Immature natural killer cell (primary cell): Measurements from ENCODE around the gene NELFE. TPM values are rescaled to one million over a fixed set of nuclear protein-coding genes. Genes with fewer than 3 reads are reported as not detected.
"Not testable (repeated sequence)": the region's sequence is repeated elsewhere in the genome, so short reads cannot be mapped to it uniquely, and the experiment has no call there.

ENCODE experiments used
- DNase-seq, 3 donors: peaks; one replicate each; pipeline ENCODE4 v3.0.0; 2022; ENCODE audit warnings: mixed read lengths in 1 of 3
- H3K27ac Mint-ChIP-seq, 6 donors: one replicate each; pipeline ENCODE4 v1.8.0; 2020; ENCODE audit warnings: mixed read lengths in 6 of 6, mild to moderate bottlenecking in 5 of 6, inconsistent platforms in 4 of 6, moderate library complexity in 3 of 6
- H3K27me3 Mint-ChIP-seq, 3 donors: one replicate each; pipeline ENCODE4 v1.8.0; 2020 to 2021; ENCODE audit warnings: low read depth in 3 of 3, mild to moderate bottlenecking in 3 of 3, mixed read lengths in 3 of 3, moderate library complexity in 3 of 3, inconsistent platforms in 1 of 3
- H3K36me3 Mint-ChIP-seq, 3 donors: one replicate each; pipeline ENCODE4 v1.8.0; 2020; ENCODE audit warnings: mixed read lengths in 3 of 3, inconsistent platforms in 2 of 3, mild to moderate bottlenecking in 2 of 3
- H3K4me1 Mint-ChIP-seq, 2 donors: one replicate each; pipeline ENCODE4 v1.8.0; 2020; ENCODE audit warnings: inconsistent platforms in 2 of 2, mild to moderate bottlenecking in 2 of 2, mixed read lengths in 2 of 2, moderate library complexity in 1 of 2
- H3K4me3 Mint-ChIP-seq, 5 donors: one replicate each; pipeline ENCODE4 v1.8.0; 2020; ENCODE audit warnings: mild to moderate bottlenecking in 5 of 5, mixed read lengths in 5 of 5, inconsistent platforms in 3 of 5, moderate library complexity in 3 of 5
- H3K9me3 Mint-ChIP-seq, 6 donors: one replicate each; pipeline ENCODE4 v1.8.0; 2020; ENCODE audit warnings: mild to moderate bottlenecking in 6 of 6, mixed read lengths in 6 of 6, inconsistent platforms in 4 of 6, moderate library complexity in 3 of 6
- polyA plus RNA-seq, 3 donors: library from polyadenylated mRNA; unstranded; fragments of 300-500 nt; fragmentation: Illumina TruSeq; gene quantifications; one replicate each; pipeline ENCODE4 v1.2.3, GENCODE V29; 2021

NELFE gene
- polyA plus RNA-seq, 3 donors from 2014 or later, result 73.3 to 84.6 (median 76.9) TPM

GRCh38 chr6:31935021-31935420 lies 23.8 kb downstream of the NELFE start:
- Mint-ChIP-seq H3K27me3 (peaks cover 0 to 2% (median 2%) of the 10 kb centered on the region in 3 donors), H3K4me3 (no peak overlapping the region), H3K9me3 (no peaks in the 10 kb centered on the region), H3K27ac (no peak overlapping the region), H3K36me3 (no peaks in the 10 kb centered on the region), H3K4me1 (no peaks in the 10 kb centered on the region)
- DNase-seq, result no peak

- H3K4me1 Mint-ChIP-seq, result no peaks in the 10 kb centered on the region
- DNase-seq, result no peak
- no peaks in the 10 kb centered on the region for H3K36me3 Mint-ChIP-seq
- H3K9me3 Mint-ChIP-seq, result no peaks in the 10 kb centered on the region
- H3K4me3 Mint-ChIP-seq, result no peak overlapping the region
- peaks cover 2% of the 10 kb centered on the region in 3 donors for H3K27me3 Mint-ChIP-seq
- H3K27ac Mint-ChIP-seq, result no peak overlapping the region
These were observed 25.2 kb downstream of the NELFE start for GRCh38 chr6:31933537-31933936.

- H3K4me1 Mint-ChIP-seq, H3K27me3 Mint-ChIP-seq, DNase-seq, H3K27ac Mint-ChIP-seq, H3K9me3 Mint-ChIP-seq, H3K4me3 Mint-ChIP-seq, H3K36me3 Mint-ChIP-seq: not testable (repeated sequence)
These were observed 26.6 kb downstream of the NELFE start for GRCh38 chr6:31932137-31932536.

- H3K27ac Mint-ChIP-seq, result no peak overlapping the region
- no peak for DNase-seq
- no peaks in the 10 kb centered on the region for H3K36me3 Mint-ChIP-seq
- H3K4me1 Mint-ChIP-seq, result no peaks in the 10 kb centered on the region
- no peak overlapping the region for H3K4me3 Mint-ChIP-seq
- H3K27me3 Mint-ChIP-seq, result peaks cover 2 to 5% (median 2%) of the 10 kb centered on the region in 3 donors
- H3K9me3 Mint-ChIP-seq, result no peaks in the 10 kb centered on the region
These were observed 27.8 kb downstream of the NELFE start for GRCh38 chr6:31930962-31931361.

- DNase-seq, result no peak
- Mint-ChIP-seq H3K27ac (no peak overlapping the region), H3K36me3 (no peaks in the 10 kb centered on the region), H3K4me1 (no peaks in the 10 kb centered on the region), H3K27me3 (peaks cover under 1 to 5% (median 2%) of the 10 kb centered on the region in 3 donors), H3K9me3 (no peaks in the 10 kb centered on the region), H3K4me3 (no peak overlapping the region)
These were observed 30.2 kb downstream of the NELFE start for GRCh38 chr6:31928672-31928939.

GRCh38 chr6:31927863-31928671 lies 30.7 kb downstream of the NELFE start:
- Mint-ChIP-seq H3K27ac (no peak overlapping the region), H3K36me3 (no peaks in the 10 kb centered on the region), H3K27me3 (peaks cover 0 to 5% (median 2%) of the 10 kb centered on the region in 3 donors), H3K4me3 (no peak overlapping the region), H3K4me1 (no peaks in the 10 kb centered on the region), H3K9me3 (no peaks in the 10 kb centered on the region)
- DNase-seq, result no peak

GRCh38 chr6:31927242-31927862 lies 31.4 kb downstream of the NELFE start, which contains the start of gene C2:
C2 (plus strand) TSS chr6:31927717; CDS start chr6:31927753, 36 bp downstream.
- DNase-seq, result no peak
- Mint-ChIP-seq H3K36me3 (no peaks in the 10 kb centered on the region), H3K9me3 (no peaks in the 10 kb centered on the region), H3K27me3 (peaks cover 0 to 5% (median 2%) of the 10 kb centered on the region in 3 donors), H3K27ac (no peak within 1 kb of the TSS), H3K4me3 (no peak within 1 kb of the TSS), H3K4me1 (no peaks in the 10 kb centered on the region)

- Mint-ChIP-seq H3K4me3 (no peak overlapping the region), H3K27ac (peak overlapping the region in 1 of 6 donors; percentile 43)
- peak in 1 of 3 donors; percentile 19 for DNase-seq
These were observed 35.8 kb downstream of the NELFE start for GRCh38 chr6:31922942-31923341.

GRCh38 chr6:31920811-31921210 lies 38.0 kb downstream of the NELFE start:
- Mint-ChIP-seq H3K4me3 (no peak overlapping the region), H3K27me3 (peaks cover 0 to 4% (median 2%) of the 10 kb centered on the region in 3 donors), H3K4me1 (no peaks in the 10 kb centered on the region), H3K36me3 (no peaks in the 10 kb centered on the region), H3K27ac (no peak overlapping the region), H3K9me3 (no peaks in the 10 kb centered on the region)
- DNase-seq, result no peak

More at GRCh38 chr6:31922942-31923341, 35.8 kb downstream of the NELFE start:
- Mint-ChIP-seq H3K36me3 (no peaks in the 10 kb centered on the region), H3K4me1 (no peaks in the 10 kb centered on the region), H3K9me3 (no peaks in the 10 kb centered on the region), H3K27me3 (peaks cover 0 to 5% (median 2%) of the 10 kb centered on the region in 3 donors)

- H3K27me3 Mint-ChIP-seq, result peaks cover 0 to 4% (median 2%) of the 10 kb centered on the region in 3 donors
- no peaks in the 10 kb centered on the region for H3K9me3 Mint-ChIP-seq
- no peaks in the 10 kb centered on the region for H3K4me1 Mint-ChIP-seq
- no peak overlapping the region for H3K27ac Mint-ChIP-seq
- no peak overlapping the region for H3K4me3 Mint-ChIP-seq
- H3K36me3 Mint-ChIP-seq, result no peaks in the 10 kb centered on the region
- no peak for DNase-seq
These were observed 39.0 kb downstream of the NELFE start for GRCh38 chr6:31919624-31920303.

GRCh38 chr6:31918069-31918720 lies 40.6 kb downstream of the NELFE start:
- no peak for DNase-seq
- Mint-ChIP-seq H3K36me3 (no peaks in the 10 kb centered on the region), H3K9me3 (no peaks in the 10 kb centered on the region), H3K27me3 (peaks cover 0 to 6% (median 4%) of the 10 kb centered on the region in 3 donors), H3K4me1 (no peaks in the 10 kb centered on the region), H3K27ac (no peak overlapping the region), H3K4me3 (no peak overlapping the region)

GRCh38 chr6:31915756-31916155 lies 43.0 kb downstream of the NELFE start:
- Mint-ChIP-seq H3K36me3 (no peaks in the 10 kb centered on the region), H3K4me3 (no peak overlapping the region), H3K27ac (no peak overlapping the region), H3K9me3 (no peaks in the 10 kb centered on the region), H3K27me3 (peaks cover 0 to 12% (median 4%) of the 10 kb centered on the region in 3 donors), H3K4me1 (no peaks in the 10 kb centered on the region)
- no peak for DNase-seq

- H3K9me3 Mint-ChIP-seq, result no peaks in the 10 kb centered on the region
- no peaks in the 10 kb centered on the region for H3K36me3 Mint-ChIP-seq
- peaks cover 0 to 12% (median 4%) of the 10 kb centered on the region in 3 donors for H3K27me3 Mint-ChIP-seq
- H3K4me3 Mint-ChIP-seq, result no peak overlapping the region
- H3K4me1 Mint-ChIP-seq, result no peaks in the 10 kb centered on the region
- DNase-seq, result no peak
- H3K27ac Mint-ChIP-seq, result no peak overlapping the region
These were observed 43.4 kb downstream of the NELFE start for GRCh38 chr6:31915351-31915750.
